ENCODE measurements around the gene ATAD3A.

- TF ChIP-seq, protein P1, sequence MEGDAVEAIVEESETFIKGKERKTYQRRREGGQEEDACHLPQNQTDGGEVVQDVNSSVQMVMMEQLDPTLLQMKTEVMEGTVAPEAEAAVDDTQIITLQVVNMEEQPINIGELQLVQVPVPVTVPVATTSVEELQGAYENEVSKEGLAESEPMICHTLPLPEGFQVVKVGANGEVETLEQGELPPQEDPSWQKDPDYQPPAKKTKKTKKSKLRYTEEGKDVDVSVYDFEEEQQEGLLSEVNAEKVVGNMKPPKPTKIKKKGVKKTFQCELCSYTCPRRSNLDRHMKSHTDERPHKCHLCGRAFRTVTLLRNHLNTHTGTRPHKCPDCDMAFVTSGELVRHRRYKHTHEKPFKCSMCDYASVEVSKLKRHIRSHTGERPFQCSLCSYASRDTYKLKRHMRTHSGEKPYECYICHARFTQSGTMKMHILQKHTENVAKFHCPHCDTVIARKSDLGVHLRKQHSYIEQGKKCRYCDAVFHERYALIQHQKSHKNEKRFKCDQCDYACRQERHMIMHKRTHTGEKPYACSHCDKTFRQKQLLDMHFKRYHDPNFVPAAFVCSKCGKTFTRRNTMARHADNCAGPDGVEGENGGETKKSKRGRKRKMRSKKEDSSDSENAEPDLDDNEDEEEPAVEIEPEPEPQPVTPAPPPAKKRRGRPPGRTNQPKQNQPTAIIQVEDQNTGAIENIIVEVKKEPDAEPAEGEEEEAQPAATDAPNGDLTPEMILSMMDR (conservative IDR thresholded peaks at IDR 0.05; ENCODE audit: low read depth in 2 of 2) = no peak
- TF ChIP-seq POLR2AphosphoS5 (IDR thresholded peaks at IDR 0.05; ENCODE audit: low read depth) = no peak
- TF ChIP-seq EZH2 (IDR thresholded peaks at IDR 0.05; ENCODE audit: low read depth, unreplicated experiment) = no peak
- no peak for TF ChIP-seq EZH2phosphoT487 (IDR thresholded peaks at IDR 0.05; ENCODE audit: unreplicated experiment)
Observed at GRCh38 chr1:1487701-1488100, 24.3 kb upstream of the ATAD3A start.

Measured in GM23338 (cell line).